Activated B cell treated with CpG ODN at 0.5 μM for 24 hours (primary cell): Measurements from ENCODE around the gene NPLOC4. TPM values are rescaled to one million over a fixed set of nuclear protein-coding genes. Genes with fewer than 3 reads are reported as not detected.

Source experiments
- ATAC-seq: fragments of 200-7000 bp; cut with Tn5 transposase; one replicate; pipeline ENCODE4 v1.10.0; 2021; ENCODE audit warnings: low read depth, mild to moderate bottlenecking, moderate library complexity
- CTCF ChIA-PET: fragments of 350-600 bp; sonication (Branson Sonifier 250); formaldehyde crosslinking; loops from one replicate; lab custom pipeline; 2021; ENCODE audit warnings: antibody characterized with exemption; lab: Charles Lee
- POLR2A ChIA-PET: fragments of 350-600 bp; sonication (Branson Sonifier 250); formaldehyde crosslinking; loops from one replicate; lab custom pipeline; 2021; ENCODE audit warnings: antibody characterized with exemption; lab: Charles Lee
- DNase-seq: peaks from one replicate; pipeline ENCODE4 v3.0.0; 2022
- H3K27ac Mint-ChIP-seq: one replicate; pipeline ENCODE4 v1.8.0; 2020; ENCODE audit warnings: mixed read lengths
- H3K27me3 Mint-ChIP-seq: one replicate; pipeline ENCODE4 v1.8.0; 2021; ENCODE audit warnings: mixed read lengths
- H3K36me3 Mint-ChIP-seq: one replicate; pipeline ENCODE4 v1.8.0; 2021; ENCODE audit warnings: low read depth, mixed read lengths
- H3K4me1 Mint-ChIP-seq: one replicate; pipeline ENCODE4 v1.8.0; 2021; ENCODE audit warnings: mixed read lengths
- H3K4me3 Mint-ChIP-seq: one replicate; pipeline ENCODE4 v1.8.0; 2020; ENCODE audit warnings: mild to moderate bottlenecking, mixed read lengths
- H3K9me3 Mint-ChIP-seq: one replicate; pipeline ENCODE4 v1.8.0; 2020; ENCODE audit warnings: mixed read lengths
- CTCF ChIP-seq: fragments of 200-600 bp; IDR thresholded peaks from one replicate; pipeline ENCODE4 v1.8.0; 2022; ENCODE audit warnings: antibody characterized with exemption, mild to moderate bottlenecking
- intact Hi-C: fragments of 100-400 bp; cut with micrococcal nuclease; formaldehyde crosslinking; loops from one replicate; pipeline ENCODE4 v1.15.1; 2024
- total RNA-seq: library from RNA; stranded (reverse); gene quantifications from 2 replicates; pipeline ENCODE4 v1.2.3, GENCODE V29; 2022

NPLOC4 gene
- total RNA-seq, 1 donor from 2014 or later, result 132 TPM

- no peaks in the 10 kb centered on the region for H3K36me3 Mint-ChIP-seq
- H3K27me3 Mint-ChIP-seq, result no peaks in the 10 kb centered on the region
- no peak overlapping the region for H3K27ac Mint-ChIP-seq
- POLR2A ChIA-PET, result interaction anchor here (1.0 to 2.5 kb wide), 3 partner anchors 10 to 13 kb away, joined by 3 to 13 read pairs (median 8); partner anchors contain the start of gene ACTG1
- CTCF ChIA-PET, result interaction anchor here (0.7 to 1.3 kb wide), 2 partner anchors 38 to 78 kb away, joined by 3 to 4 read pairs; no protein-coding TSS in a partner anchor
- no peak for TF ChIP-seq CTCF
- DNase-seq (no peak), ATAC-seq (no peak)
- intact Hi-C loops, result no loop called here
- H3K4me3 Mint-ChIP-seq, result no peak overlapping the region
- H3K9me3 Mint-ChIP-seq, result no peaks in the 10 kb centered on the region
- peaks cover 24% of the 10 kb centered on the region for H3K4me1 Mint-ChIP-seq
Measured at GRCh38 chr17:81522491-81523401, 114.2 kb downstream of the NPLOC4 start.

DNA sequence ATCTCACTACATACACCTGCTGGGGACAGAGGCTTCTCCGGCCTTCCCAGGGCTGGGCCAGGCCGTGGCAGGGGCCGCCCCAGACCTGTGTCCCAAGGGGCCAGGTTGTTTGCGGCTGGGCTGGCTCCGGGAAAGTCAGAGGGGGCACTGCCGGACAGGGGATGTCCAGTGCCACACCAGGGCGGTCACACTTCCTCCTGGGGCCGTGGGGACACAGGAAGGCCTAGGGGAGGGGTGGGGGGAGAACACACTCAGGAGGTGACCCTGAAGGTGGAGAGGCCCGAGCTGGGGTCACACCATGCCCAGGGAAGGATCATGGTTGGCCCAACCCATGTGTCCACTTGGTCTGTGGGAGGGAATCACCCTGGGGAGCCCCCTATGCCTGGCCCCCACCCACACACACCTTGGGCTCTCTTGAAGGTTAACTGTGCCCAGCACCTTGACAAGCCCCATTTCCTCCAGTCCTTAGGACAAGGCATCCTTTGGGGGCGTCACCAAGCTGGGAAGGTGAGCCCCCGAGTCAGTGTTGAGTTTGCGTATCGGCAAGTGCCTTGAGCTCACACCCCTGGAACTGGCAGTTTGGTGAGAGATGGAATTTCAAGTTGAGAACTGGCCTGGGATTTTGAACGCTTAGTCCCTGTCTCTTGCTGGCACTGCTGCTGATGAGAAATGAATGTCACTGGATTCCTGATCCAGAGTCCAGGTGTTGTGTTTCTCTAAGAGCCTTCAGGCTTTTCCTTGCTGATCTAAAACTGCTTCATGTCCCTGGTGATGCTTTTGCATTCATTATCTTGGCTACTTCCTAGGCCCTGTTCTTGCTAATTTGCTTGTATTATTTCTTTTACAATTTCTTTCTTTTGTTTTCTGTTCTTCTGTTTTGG lies 116.7 kb downstream of the NPLOC4 start:
- Mint-ChIP-seq H3K9me3 (no peaks in the 10 kb centered on the region), H3K4me1 (peaks cover 45% of the 10 kb centered on the region), H3K27me3 (no peaks in the 10 kb centered on the region), H3K36me3 (peaks cover 7% of the 10 kb centered on the region), H3K4me3 (peak overlapping the region; percentile 61), H3K27ac (peak overlapping the region; percentile 68)
- intact Hi-C loops, result no loop called here
- no peak for TF ChIP-seq CTCF
- ChIA-PET CTCF (interaction anchor here (1.0 to 1.3 kb wide), 3 partner anchors 13 to 81 kb away, joined by 3 read pairs; no protein-coding TSS in a partner anchor), POLR2A (interaction anchor here (0.8 to 14.0 kb wide), 5 partner anchors 8 to 225 kb away, joined by 3 to 188 read pairs (median 17); partner anchors contain the start of genes ACTG1, FAAP100 and SLC38A10)
- no peak for ATAC-seq
- no peak for DNase-seq

- POLR2A ChIA-PET, result interaction anchor here (0.6 to 14.0 kb wide), 18 partner anchors 11 to 519 kb away, joined by 3 to 188 read pairs (median 6); partner anchors contain the start of genes DCXR, FAAP100, NDUFAF8 and SLC38A10
- Mint-ChIP-seq H3K9me3 (no peaks in the 10 kb centered on the region), H3K36me3 (peaks cover 9% of the 10 kb centered on the region), H3K27ac (peak overlapping the region; percentile 68), H3K4me1 (peaks cover 45% of the 10 kb centered on the region), H3K27me3 (no peaks in the 10 kb centered on the region), H3K4me3 (peak overlapping the region; percentile 93)
- intact Hi-C loops, result loop anchor here (1.0 to 10.0 kb wide), 4 partner anchors 118 to 1715 kb away; partner anchors contain the start of genes FASN, NPLOC4, P4HB and TSPAN10
- ATAC-seq (peak; percentile 11), DNase-seq (peak; percentile 67)
- CTCF ChIA-PET, result interaction anchor here (0.6 to 2.6 kb wide), 11 partner anchors 13 to 440 kb away, joined by 3 to 23 read pairs (median 4); partner anchors contain the start of gene FAAP100
- no peak for TF ChIP-seq CTCF
Measured at GRCh38 chr17:81519284-81520020, 117.5 kb downstream of the NPLOC4 start.

- Mint-ChIP-seq H3K4me1 (peaks cover 45% of the 10 kb centered on the region), H3K4me3 (peak overlapping the region; percentile 93), H3K27ac (peak overlapping the region; percentile 95), H3K9me3 (no peaks in the 10 kb centered on the region), H3K27me3 (no peaks in the 10 kb centered on the region), H3K36me3 (peaks cover 9% of the 10 kb centered on the region)
- CTCF ChIA-PET, result interaction anchor here (0.6 to 2.6 kb wide), 11 partner anchors 12 to 440 kb away, joined by 3 to 23 read pairs (median 5); partner anchors contain the start of genes FAAP100 and SLC38A10
- TF ChIP-seq CTCF, result no peak
- DNase-seq (peak; percentile 56), ATAC-seq (no peak)
- intact Hi-C loops, result loop anchor here (1.0 to 10.0 kb wide), 5 partner anchors 18 to 1714 kb away; partner anchors contain the start of genes FASN, NPLOC4, P4HB and TSPAN10
- POLR2A ChIA-PET, result interaction anchor here (0.6 to 14.0 kb wide), 24 partner anchors 10 to 519 kb away, joined by 3 to 188 read pairs (median 5); partner anchors contain the start of genes ARL16, CEP131, DCXR and FAAP100
Measured at GRCh38 chr17:81518785-81519283, 118.1 kb downstream of the NPLOC4 start.
